EH (cell line): ENCODE results near the gene INTS11.

Experiments used
- DNase-seq: peaks from one replicate; pipeline ENCODE4 v3.0.0-alpha.2; 2015; ENCODE audit warnings: low read depth

The INTS11 gene

GRCh38 chr1:1262758-1263157 is 61.7 kb downstream of the INTS11 start:
- no peak for DNase-seq

GRCh38 chr1:1262071-1262470 is 62.4 kb downstream of the INTS11 start:
- no peak for DNase-seq
